Left renal pelvis (tissue), 4 donors: ENCODE measurements around the gene PSG6. TPM values are rescaled to one million over a fixed set of nuclear protein-coding genes. Genes with fewer than 3 reads are reported as not detected.
"Not testable (repeated sequence)": the region's sequence is repeated elsewhere in the genome, so short reads cannot be mapped to it uniquely, and the experiment has no call there.

Source experiments
- DNase-seq, 4 donors: peaks; one replicate each; pipeline ENCODE4 v3.0.0-alpha.2; 2013; ENCODE audit warnings: low read depth in 4 of 4, low spot score in 3 of 4
- polyA plus RNA-seq, 4 donors: library from polyadenylated mRNA; unstranded; fragments of 120-200 nt; gene quantifications; one replicate each; pipeline ENCODE4 v1.2.1, GENCODE V29; 2013; ENCODE audit not compliant: insufficient read length in 4 of 4

PSG6 gene
- polyA plus RNA-seq, result under 1 TPM in 1 of 4 donors, not detected in 3; 0.10 TPM

GRCh38 chr19:42917634-42918033 lies at the start of gene PSG6:
TSS of gene PSG6 (minus strand) at chr19:42917894. CDS start at chr19:42917792, 102 bp downstream.
- not testable (repeated sequence) for DNase-seq

DNA sequence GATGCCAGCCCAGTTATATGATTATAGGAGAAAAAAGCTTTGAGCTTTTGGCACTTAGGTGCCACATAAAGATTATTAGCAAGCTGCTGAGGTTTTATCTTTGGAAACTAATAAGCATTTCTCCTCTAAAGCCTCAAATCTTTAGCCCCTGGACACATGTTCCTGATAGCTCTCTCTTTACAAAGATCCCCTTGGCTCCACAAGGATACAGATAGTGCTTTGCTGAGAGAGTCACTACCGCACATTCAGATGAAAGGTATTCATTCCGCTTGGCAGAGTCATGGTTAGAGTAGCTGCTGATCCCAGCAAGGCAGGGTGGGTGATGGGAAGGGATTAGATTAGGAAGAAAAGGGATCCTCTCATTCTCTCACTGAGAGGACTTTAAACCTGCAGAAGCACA lies 47.5 kb upstream of the PSG6 start:
- no peak for DNase-seq

GRCh38 chr19:42961119-42961518 lies 43.4 kb upstream of the PSG6 start:
- DNase-seq, result no peak

DNA sequence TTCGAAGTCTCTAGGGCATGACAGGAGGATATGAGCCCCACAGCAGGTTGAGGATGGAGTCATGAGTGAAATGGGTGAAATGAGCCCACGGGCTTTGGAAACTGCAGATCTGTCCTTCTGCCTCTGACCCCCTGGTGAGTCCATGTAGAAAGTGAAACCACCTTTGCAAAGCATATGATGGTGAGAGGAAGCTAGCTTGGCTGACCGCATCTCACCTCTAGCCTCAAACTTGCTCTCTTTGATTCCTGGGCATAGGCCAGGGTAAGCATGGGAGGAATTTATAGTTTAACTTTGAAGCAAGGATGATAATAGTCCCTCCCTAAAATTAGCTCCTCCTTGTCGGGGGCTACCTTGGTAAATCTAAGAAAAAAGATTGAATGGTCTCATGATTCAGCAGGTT lies 34.4 kb upstream of the PSG6 start:
- DNase-seq, result not testable (repeated sequence)

GRCh38 chr19:42951476-42951875 lies 33.8 kb upstream of the PSG6 start:
- DNase-seq, result peak in 3 of 4 donors; percentile 2 to 9 (median 3)

GRCh38 chr19:42942187-42942789 lies 24.6 kb upstream of the PSG6 start:
- DNase-seq, result no peak

DNA sequence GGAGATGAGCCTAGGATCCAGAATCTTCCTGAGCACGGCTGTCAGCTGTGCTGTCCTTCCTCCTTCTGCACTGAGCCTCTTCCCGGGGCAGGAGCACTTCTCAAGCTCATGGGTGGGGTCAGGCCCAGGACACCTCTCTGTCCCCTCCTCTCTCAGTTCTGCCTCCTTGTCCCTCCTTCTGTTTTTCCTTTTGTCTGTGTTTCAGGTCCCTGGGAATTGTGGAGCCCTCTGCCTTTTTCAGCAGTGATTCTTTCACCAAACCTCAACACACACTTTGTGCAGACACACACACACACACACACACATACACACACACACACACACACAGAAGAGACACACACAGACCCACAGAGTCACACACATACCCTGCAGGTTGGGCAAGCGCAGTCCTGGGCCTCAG lies 19.4 kb upstream of the PSG6 start, which contains the start of gene PSG7:
Gene PSG7 (minus strand): TSS at position 101 of the 400 bp plus-strand sequence. CDS start 131 bp downstream, outside the sequence.
- not testable (repeated sequence) for DNase-seq

GRCh38 chr19:42934726-42935125 lies 17.0 kb upstream of the PSG6 start:
- not testable (repeated sequence) for DNase-seq

DNA sequence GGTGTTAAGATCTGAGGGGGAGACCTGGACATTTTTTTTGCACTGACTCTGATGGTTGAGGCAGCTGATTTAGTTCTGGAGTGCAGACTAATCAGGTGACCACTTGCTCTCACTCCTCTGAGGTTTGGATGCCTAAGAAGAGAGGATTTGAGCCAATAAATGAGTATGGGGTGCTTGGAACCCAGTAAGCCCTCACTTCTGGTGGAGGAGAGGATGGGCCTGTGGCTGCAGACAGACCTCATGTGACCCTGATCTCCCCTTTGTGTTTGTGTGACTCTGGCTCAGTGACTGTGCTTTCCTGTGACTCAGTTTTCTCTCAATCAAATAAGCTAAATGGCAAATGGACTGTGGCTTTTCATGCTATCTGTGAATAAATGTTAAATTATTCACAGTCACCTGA lies 16.5 kb upstream of the PSG6 start:
- not testable (repeated sequence) for DNase-seq

GRCh38 chr19:42933412-42933811 lies 15.7 kb upstream of the PSG6 start:
- DNase-seq, result not testable (repeated sequence)

DNA sequence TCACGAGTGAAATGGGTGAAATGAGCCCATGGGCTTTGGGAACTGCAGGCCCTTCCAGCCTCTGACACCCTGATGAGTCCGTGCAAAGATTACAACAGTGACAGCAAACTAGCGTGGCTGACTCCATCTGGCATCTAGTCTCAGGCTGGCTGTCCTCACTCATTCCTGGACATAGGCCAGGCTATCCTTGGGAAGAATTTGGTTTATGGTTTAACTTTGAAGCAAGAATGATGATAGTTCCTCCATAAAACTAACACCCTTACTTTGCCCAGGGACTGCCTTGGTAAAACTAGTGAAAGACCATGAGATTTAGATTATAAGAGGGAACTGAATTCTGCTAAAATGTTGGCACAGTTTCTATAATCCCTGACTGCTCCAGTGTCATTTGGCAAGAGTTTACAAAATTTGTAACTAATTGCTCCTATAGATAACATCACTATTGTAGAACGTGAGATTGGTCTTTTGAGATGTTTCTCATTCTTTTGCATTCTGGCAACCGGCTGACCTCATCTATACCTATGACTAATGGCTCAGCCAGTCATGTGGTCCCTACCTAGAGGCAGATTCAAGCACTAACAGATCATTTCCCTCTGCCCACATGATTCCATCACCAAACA lies 14.9 kb upstream of the PSG6 start:
- not testable (repeated sequence) for DNase-seq

- not testable (repeated sequence) for DNase-seq
These were observed 12.5 kb upstream of the PSG6 start for GRCh38 chr19:42930214-42930613.

GRCh38 chr19:42928896-42929295 lies 11.2 kb upstream of the PSG6 start:
- no peak for DNase-seq

DNA sequence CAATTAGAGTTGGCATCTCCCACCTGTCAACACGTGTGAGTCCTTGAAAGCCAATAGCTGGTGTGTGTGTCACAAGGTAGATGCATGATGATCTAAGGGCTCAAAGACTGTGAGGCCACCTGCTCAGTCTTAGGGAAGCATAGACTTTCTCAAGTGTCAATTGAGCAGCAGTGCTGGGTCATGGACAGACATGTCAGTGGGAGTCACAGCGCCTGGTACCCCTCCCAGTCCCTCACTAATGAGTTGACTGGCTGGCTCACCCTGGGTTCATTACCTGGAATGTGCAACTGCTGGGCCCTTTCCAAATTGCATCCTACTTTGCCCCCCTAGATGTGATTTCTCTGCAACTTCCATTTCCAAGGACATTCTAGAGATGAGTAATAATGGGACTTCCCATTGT lies 9.1 kb upstream of the PSG6 start:
- DNase-seq, result no peak

- not testable (repeated sequence) for DNase-seq
These were observed 5.4 kb upstream of the PSG6 start for GRCh38 chr19:42923106-42923505.

GRCh38 chr19:42920971-42921370 lies 3.3 kb upstream of the PSG6 start:
- not testable (repeated sequence) for DNase-seq

DNA sequence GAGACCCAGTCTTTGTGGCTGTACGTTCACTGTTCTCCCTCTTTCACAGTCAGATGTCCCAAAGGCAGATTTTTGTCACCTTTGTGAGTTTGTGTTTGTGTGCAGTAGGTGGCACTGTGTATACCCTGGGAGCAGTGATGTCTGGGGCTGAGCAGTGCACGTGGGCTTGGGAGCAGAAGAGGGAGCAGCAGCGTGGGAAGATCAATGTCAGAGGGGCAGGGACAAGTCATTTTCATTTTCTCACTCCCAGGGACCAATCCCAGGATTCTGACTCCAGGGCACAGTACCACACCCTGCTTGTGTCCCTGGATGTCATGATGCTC lies 2.0 kb upstream of the PSG6 start:
- no peak for DNase-seq

DNA sequence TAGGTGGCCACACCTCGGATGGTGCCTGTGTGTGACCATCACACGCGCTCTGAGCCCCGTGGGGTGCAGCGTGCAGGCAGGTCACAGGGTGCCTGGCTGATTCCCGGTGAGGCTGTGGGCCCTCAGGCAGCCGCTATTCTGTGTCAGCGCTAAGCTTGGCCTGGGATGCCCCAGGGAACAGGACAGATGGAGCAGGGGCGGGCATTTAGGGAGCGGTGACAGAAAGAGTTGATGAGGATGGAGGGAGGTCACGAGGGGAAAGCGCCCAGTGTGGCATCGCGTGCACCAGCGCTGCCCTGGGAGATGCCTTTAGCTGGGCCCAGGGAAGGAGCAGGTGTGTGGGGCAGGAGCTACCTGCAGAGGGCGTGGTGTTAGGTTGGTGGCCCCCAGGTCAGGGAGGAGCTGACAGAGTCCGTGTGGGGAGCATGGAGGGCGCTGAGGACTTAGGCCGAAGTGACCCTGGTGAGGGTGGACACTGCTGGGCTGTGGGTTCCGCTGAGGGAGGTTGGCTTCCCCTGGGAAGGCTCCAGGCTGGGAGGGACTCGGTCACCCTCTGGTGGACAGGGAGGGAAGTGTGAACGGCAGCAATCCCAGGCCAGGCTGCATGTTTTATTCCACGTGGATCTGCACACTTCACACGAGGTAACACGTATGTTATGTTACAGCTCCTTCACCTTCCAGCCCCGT lies 1.5 kb upstream of the PSG6 start:
- DNase-seq, result not testable (repeated sequence)

DNA sequence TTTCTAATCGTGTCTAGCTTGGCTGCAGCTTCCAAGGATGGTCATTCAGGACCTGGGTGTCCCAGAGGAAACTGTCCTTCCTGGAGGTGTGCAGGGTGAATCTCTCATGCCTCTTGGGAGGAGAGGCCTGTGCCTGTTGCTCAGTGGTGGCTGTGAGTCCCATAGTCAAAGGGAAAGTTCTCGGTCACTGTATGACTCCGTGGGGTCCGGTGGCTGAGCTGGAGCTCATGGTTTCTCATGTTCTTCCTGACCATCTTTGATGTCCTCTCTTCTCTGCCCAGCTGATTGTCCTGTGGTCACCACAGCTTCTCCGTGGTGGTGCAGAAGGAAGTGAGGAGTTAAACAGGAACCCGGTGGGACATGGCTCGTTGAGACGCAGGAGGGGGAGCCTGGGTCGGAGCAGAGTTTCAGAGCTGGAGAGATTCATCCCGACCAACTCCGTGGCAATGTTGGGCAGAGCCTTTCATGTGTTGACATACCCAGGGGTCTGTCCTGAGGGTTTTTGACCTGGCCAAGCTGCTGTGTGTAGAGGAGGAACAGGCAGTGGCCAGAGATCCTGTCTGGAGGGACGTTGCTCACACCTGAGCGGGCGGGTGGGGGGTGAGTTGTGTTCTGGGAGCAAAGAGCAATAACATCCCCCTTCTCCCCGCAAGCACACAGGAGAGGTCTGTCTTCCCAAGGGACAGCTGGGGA lies 829 bp upstream of the PSG6 start:
- not testable (repeated sequence) for DNase-seq

- not testable (repeated sequence) for DNase-seq
These were observed 763 bp downstream of the PSG6 start for GRCh38 chr19:42916931-42917330.

GRCh38 chr19:42913516-42913915 lies 4.2 kb downstream of the PSG6 start:
- not testable (repeated sequence) for DNase-seq
